T47D (cell line): ENCODE data around the gene L3MBTL4.
"Not testable (repeated sequence)": the region's sequence is repeated elsewhere in the genome, so short reads cannot be mapped to it uniquely, and the experiment has no call there.

ENCODE experiments used
- DNase-seq, 2 experiments: peaks; one replicate each; pipeline versions ENCODE4 v3.0.0 to v3.0.0-alpha.2; 2011 to 2012; ENCODE audit warnings: low read depth in 1 of 2, low spot score in 1 of 2
- JUND ChIP-seq: IDR thresholded peaks from 2 replicates; pipeline ENCODE4 v1.6.1; 2012; ENCODE audit warnings: low read depth
- in situ Hi-C: cut with HindIII; loops from 2 replicates; pipeline ENCODE4 v1.10.0; 2016; ENCODE audit warnings: low sequenced_read_pairs, low pct_unique_long_range_greater_than_20kb

Gene L3MBTL4

GRCh38 chr18:6106091-6106685, 308.5 kb downstream of the L3MBTL4 start:
- in situ Hi-C loops = no loop called here
- no peak for DNase-seq
- TF ChIP-seq JUND = no peak

- in situ Hi-C loops = no loop called here
- no peak for DNase-seq
- TF ChIP-seq JUND = no peak
Observed at GRCh38 chr18:6103741-6104140, 311.0 kb downstream of the L3MBTL4 start.

GRCh38 chr18:6096730-6097129, 318.0 kb downstream of the L3MBTL4 start:
- no peak for DNase-seq
- TF ChIP-seq JUND = no peak

GRCh38 chr18:6088432-6088831, 326.3 kb downstream of the L3MBTL4 start:
- DNase-seq = no peak
- in situ Hi-C loops = no loop called here

More at GRCh38 chr18:6096730-6097129, 318.0 kb downstream of the L3MBTL4 start:
- in situ Hi-C loops = no loop called here

GRCh38 chr18:6086731-6087130, 328.0 kb downstream of the L3MBTL4 start:
- no peak for DNase-seq
- in situ Hi-C loops = no loop called here
- TF ChIP-seq JUND = no peak

More at GRCh38 chr18:6088432-6088831, 326.3 kb downstream of the L3MBTL4 start:
- no peak for TF ChIP-seq JUND

GRCh38 chr18:6079406-6079805, 335.3 kb downstream of the L3MBTL4 start:
- in situ Hi-C loops = no loop called here
- DNase-seq = no peak
- TF ChIP-seq JUND = no peak

- in situ Hi-C loops = no loop called here
Observed at GRCh38 chr18:6078877-6079276, 335.8 kb downstream of the L3MBTL4 start.

GRCh38 chr18:6072423-6072822, 342.3 kb downstream of the L3MBTL4 start:
- in situ Hi-C loops, DNase-seq: not testable (repeated sequence)

More at GRCh38 chr18:6078877-6079276, 335.8 kb downstream of the L3MBTL4 start:
- DNase-seq = no peak
- no peak for TF ChIP-seq JUND

GRCh38 chr18:6069539-6069938, 345.2 kb downstream of the L3MBTL4 start:
- no peak for DNase-seq
- in situ Hi-C loops = no loop called here
- no peak for TF ChIP-seq JUND

- no peak for TF ChIP-seq JUND
- in situ Hi-C loops = no loop called here
- no peak for DNase-seq
Observed at GRCh38 chr18:6069103-6069502, 345.6 kb downstream of the L3MBTL4 start.

GRCh38 chr18:6060149-6060548, 354.6 kb downstream of the L3MBTL4 start:
- no peak for DNase-seq
- no peak for TF ChIP-seq JUND
- in situ Hi-C loops = no loop called here

- no peak for TF ChIP-seq JUND
- no peak for DNase-seq
- in situ Hi-C loops = no loop called here
Observed at GRCh38 chr18:6059551-6059950, 355.2 kb downstream of the L3MBTL4 start.

- in situ Hi-C loops = no loop called here
- TF ChIP-seq JUND = no peak
- DNase-seq = no peak
Observed at GRCh38 chr18:6058941-6059340, 355.8 kb downstream of the L3MBTL4 start.

- DNase-seq = no peak
- TF ChIP-seq JUND = no peak
- in situ Hi-C loops = no loop called here
Observed at GRCh38 chr18:6057604-6058003, 357.1 kb downstream of the L3MBTL4 start.
